Small intestine (tissue), 7 donors: ENCODE measurements around the gene TCF7L2. TPM values are rescaled to one million over a fixed set of nuclear protein-coding genes. Genes with fewer than 3 reads are reported as not detected.

ENCODE experiments used
- DNase-seq, 2 donors: peaks; one replicate each; pipeline versions ENCODE4 v3.0.0 to v3.0.0-alpha.2; 2013
- FAIRE-seq: peaks from 2 replicates; lab custom pipeline; 2012; peaks lifted over from hg19 to GRCh38; lab: Jason Lieb, UNC
- H3K27ac ChIP-seq, 3 donors: one replicate each; pipeline ENCODE4 v1.5.1; 2013; ENCODE audit warnings: low read length in 2 of 3, mild to moderate bottlenecking in 2 of 3, control low read depth in 1 of 3, inconsistent platforms in 1 of 3, low read depth in 1 of 3, moderate library complexity in 1 of 3
- H3K27me3 ChIP-seq, 3 donors: one replicate each; pipeline ENCODE4 v1.6.1; 2013; ENCODE audit warnings: low read length in 3 of 3, inconsistent platforms in 1 of 3; ENCODE audit not compliant: control insufficient read depth in 3 of 3, insufficient read depth in 3 of 3
- H3K36me3 ChIP-seq, 3 donors: one replicate each; pipeline ENCODE4 v1.6.1; 2013; ENCODE audit warnings: low read length in 3 of 3, inconsistent platforms in 1 of 3, low read depth in 1 of 3, mild to moderate bottlenecking in 1 of 3, moderate library complexity in 1 of 3; ENCODE audit not compliant: control insufficient read depth in 3 of 3, insufficient read depth in 2 of 3
- H3K4me1 ChIP-seq, 3 donors: one replicate each; pipeline ENCODE4 v1.6.1; 2013; ENCODE audit warnings: low read length in 2 of 3, inconsistent platforms in 1 of 3, low read depth in 1 of 3, mild to moderate bottlenecking in 1 of 3, moderate library complexity in 1 of 3; ENCODE audit not compliant: control insufficient read depth in 3 of 3, insufficient read depth in 2 of 3
- H3K4me3 ChIP-seq, 3 donors: one replicate each; pipeline ENCODE4 v1.5.1; 2013; ENCODE audit warnings: low read length in 3 of 3, control low read depth in 1 of 3, inconsistent platforms in 1 of 3, low read depth in 1 of 3, mild to moderate bottlenecking in 1 of 3, moderate library complexity in 1 of 3
- H3K9me3 ChIP-seq, 2 donors: one replicate each; pipeline ENCODE4 v1.6.1; 2013; ENCODE audit warnings: low read depth in 1 of 2, low read length in 1 of 2; ENCODE audit not compliant: control insufficient read depth in 2 of 2, insufficient read depth in 1 of 2
- WGBS, 3 donors: extraction: QIAGEN DNeasy Blood & Tissue Kit; methylation state at CpG; one replicate each; pipeline ENCODE4 v1.1.7; 2013; 5-methylcytosine and 5-hydroxymethylcytosine counted together
- polyA plus RNA-seq, 4 donors: library from polyadenylated mRNA; stranded (reverse) in 3 of 4; unstranded in 1 of 4; fragments of 200-250 nt in 3 of 4; fragments of 120-200 nt in 1 of 4; gene quantifications; one replicate each; pipeline versions ENCODE4 v1.2.1 to v1.2.3, GENCODE V29; 2013
- donor health status: healthy with polysubstance abuse.
- donor health status: control.
- donor health status: control.
- donor health status: Bipolar disorder and iron deficiency.
- donor health status: healthy.

The TCF7L2 gene
- polyA plus RNA-seq, 4 donors: 13.2 to 50.3 (median 18.8) TPM

DNA sequence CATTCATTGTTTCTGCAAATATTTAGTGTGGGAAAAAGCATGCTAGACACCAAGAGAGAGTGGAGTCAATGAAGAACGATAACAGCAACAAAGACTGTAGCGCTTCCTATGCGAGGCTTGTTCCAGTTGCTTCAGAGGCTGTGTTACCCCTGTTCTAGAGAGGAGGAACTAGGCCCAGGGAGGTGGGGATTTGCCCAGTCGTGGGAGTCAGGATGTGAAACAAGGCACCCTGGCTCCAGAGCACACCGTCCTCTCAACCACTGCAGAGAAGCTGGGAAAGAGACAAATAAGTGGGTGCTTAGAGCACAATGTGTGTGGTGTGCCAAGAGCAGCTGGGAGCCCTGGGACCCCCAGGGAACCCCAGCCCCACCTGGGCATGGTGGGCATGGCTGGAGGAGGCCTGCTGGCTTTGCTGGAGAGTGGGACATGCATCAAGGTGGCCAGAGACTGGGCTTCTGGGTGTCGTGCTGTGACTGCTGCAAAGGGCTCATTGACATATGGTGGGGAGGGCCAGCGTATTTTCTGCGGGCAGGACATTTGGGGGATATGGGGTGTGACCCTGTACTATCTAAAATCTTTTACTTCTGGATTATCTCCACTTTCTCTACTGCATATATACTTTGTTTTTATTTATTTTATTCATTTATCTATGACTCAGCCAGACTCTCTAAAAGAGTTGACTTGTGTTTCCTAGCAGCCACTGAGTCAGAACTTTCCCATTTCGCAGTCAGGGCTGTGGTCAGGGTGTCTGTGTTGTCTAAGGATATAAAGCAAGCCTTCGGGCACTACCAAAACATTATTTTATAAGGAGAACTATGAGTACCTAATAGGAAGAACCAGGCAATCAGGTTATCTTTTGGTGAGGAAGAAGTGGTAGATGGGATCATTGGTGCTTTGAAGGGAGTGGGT, 95.4 kb downstream of the TCF7L2 start:
- Histone ChIP-seq H3K27me3 (no peaks in the 10 kb centered on the region), H3K27ac (no peak overlapping the region), H3K9me3 (no peaks in the 10 kb centered on the region), H3K4me1 (peaks cover 0 to 10% (median 2%) of the 10 kb centered on the region in 3 donors), H3K36me3 (peaks cover 0 to 40% (median 10%) of the 10 kb centered on the region in 3 donors), H3K4me3 (no peak overlapping the region)
- FAIRE-seq: no peak
- DNase-seq: no peak
- WGBS, 3 donors: 82 to 95% (median 89%) methylated on average over 10 of the region's 10 CpGs

DNA sequence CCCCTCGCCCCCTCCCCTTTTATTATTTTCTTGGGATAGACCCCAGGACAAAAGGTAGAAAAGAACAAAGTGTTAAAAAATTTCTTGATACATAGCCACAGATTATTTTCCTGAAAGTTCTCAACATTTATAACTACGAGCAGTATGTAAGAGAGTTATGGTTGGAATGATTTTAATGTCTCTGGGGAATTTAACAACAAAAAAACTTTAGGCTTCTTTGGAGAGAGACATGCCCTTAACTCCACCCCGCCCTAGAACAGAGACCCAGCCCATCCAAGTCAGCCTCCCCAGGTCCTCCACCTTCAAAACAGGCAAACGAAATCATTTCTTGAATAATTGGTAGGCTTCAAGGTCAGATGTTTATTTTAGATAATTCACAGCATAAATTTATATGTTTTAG, 97.1 kb downstream of the TCF7L2 start:
- H3K9me3 ChIP-seq: no peaks in the 10 kb centered on the region
- H3K4me3 ChIP-seq: no peak overlapping the region
- H3K4me1 ChIP-seq: peaks cover 0 to 10% (median 2%) of the 10 kb centered on the region in 3 donors
- 43 to 77% (median 58%) methylated on average over 4 of the region's 4 CpGs for WGBS, 3 donors
- no peak for DNase-seq
- H3K27ac ChIP-seq: no peak overlapping the region
- no peak for FAIRE-seq
- no peaks in the 10 kb centered on the region for H3K27me3 ChIP-seq
- H3K36me3 ChIP-seq: peaks cover 0 to 33% (median 8%) of the 10 kb centered on the region in 3 donors

DNA sequence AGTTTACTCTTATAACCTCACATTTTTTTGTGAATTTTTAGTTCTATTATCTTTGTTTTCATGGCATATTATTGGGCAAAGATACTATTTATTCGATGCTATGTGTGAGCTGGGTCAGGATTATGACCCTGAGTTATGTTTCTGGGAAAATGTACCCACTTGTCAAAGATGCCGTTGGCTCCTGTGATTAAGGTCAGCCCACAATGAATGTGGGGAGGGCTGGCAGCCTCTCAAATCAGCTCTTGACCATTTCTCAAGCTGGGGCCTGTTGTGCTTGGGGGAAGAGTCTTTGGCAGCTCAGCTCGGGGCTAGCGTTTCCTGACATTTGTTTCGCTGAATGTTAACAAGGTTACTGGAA, 97.5 kb downstream of the TCF7L2 start:
- no peaks in the 10 kb centered on the region for H3K27me3 ChIP-seq
- peaks cover 0 to 10% (median 2%) of the 10 kb centered on the region in 3 donors for H3K4me1 ChIP-seq
- H3K36me3 ChIP-seq: peaks cover 0 to 31% (median 5%) of the 10 kb centered on the region in 3 donors
- H3K9me3 ChIP-seq: no peaks in the 10 kb centered on the region
- DNase-seq (no peak), FAIRE-seq (no peak)
- no peak overlapping the region for H3K27ac ChIP-seq
- H3K4me3 ChIP-seq: no peak overlapping the region
- 61 to 94% (median 82%) methylated on average over 5 of the region's 5 CpGs for WGBS, 3 donors

DNA sequence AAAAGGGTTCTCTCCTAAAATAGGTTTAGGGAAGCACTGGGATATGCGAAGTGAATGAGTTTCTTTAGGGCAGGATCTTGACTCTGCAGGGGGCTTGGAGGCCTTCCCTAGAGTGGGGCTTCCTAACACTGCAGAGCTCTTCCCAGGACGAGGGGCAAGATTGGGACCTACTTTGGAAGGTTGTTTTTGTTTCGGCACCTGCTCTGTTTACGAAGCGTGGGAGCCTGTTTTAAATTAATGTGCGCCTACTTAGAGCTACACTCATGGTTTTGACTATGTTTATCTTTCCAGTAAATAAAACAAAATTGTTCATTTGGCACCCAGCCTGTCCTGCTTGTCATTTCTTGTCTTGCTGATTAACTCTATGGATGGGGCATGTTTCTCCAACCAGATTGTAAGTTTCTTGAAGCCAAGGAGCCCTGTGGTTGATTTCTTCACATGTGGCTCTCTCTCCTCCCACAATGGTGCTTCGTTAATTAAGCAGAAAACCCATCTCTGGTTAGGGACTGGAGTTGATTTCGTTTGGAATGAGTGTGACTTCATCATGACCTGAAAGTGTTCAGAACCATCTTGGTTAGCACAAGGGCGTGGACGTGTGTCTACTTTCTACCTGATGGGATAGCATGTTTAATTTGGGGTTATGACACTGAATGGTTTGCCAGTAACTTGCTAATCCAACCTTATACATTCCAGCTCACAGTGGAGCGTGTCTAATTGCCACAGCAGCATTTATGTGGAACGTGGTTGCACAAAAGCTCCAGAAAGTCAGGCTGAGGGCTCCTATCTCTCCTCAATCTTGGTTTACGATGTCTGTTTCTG, 98.1 kb downstream of the TCF7L2 start:
- DNase-seq: no peak
- H3K27me3 ChIP-seq: no peaks in the 10 kb centered on the region
- H3K9me3 ChIP-seq: no peaks in the 10 kb centered on the region
- peaks cover 0 to 10% (median 2%) of the 10 kb centered on the region in 3 donors for H3K4me1 ChIP-seq
- peak overlapping the region in 1 of 3 donors; percentile 24 for H3K27ac ChIP-seq
- H3K4me3 ChIP-seq: no peak overlapping the region
- WGBS, 3 donors: 73 to 88% (median 74%) methylated on average over 13 of the region's 13 CpGs
- peaks cover 0 to 35% (median 4%) of the 10 kb centered on the region in 3 donors for H3K36me3 ChIP-seq
- no peak for FAIRE-seq

DNA sequence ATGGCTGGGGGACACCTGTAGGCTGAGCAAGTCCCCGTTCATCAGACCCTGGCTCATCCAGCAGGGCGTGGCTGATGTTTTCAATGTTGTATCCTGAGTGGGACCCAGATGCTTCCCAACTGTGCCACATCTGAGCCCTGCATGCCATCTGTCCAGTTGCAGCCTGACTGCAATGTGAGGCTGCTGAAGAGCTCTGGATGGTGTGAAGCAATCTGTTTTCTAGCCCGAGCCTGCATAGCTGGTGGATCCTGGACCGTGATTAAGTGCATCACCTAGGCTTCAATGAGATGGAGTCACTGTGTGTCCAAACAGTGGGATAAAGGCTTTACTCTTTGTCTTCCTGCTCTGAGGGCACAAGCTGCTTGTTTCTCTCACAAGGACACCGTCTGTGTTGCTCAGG, 99.8 kb downstream of the TCF7L2 start:
- H3K27ac ChIP-seq: no peak overlapping the region
- no peak overlapping the region for H3K4me3 ChIP-seq
- DNase-seq (no peak), FAIRE-seq (no peak)
- peaks cover 2 to 27% (median 4%) of the 10 kb centered on the region in 3 donors for H3K36me3 ChIP-seq
- H3K9me3 ChIP-seq: no peaks in the 10 kb centered on the region
- H3K4me1 ChIP-seq: peaks cover 0 to 13% (median 2%) of the 10 kb centered on the region in 3 donors
- no peaks in the 10 kb centered on the region for H3K27me3 ChIP-seq
- 75 to 79% (median 76%) methylated on average over 5 of the region's 5 CpGs for WGBS, 3 donors

DNA sequence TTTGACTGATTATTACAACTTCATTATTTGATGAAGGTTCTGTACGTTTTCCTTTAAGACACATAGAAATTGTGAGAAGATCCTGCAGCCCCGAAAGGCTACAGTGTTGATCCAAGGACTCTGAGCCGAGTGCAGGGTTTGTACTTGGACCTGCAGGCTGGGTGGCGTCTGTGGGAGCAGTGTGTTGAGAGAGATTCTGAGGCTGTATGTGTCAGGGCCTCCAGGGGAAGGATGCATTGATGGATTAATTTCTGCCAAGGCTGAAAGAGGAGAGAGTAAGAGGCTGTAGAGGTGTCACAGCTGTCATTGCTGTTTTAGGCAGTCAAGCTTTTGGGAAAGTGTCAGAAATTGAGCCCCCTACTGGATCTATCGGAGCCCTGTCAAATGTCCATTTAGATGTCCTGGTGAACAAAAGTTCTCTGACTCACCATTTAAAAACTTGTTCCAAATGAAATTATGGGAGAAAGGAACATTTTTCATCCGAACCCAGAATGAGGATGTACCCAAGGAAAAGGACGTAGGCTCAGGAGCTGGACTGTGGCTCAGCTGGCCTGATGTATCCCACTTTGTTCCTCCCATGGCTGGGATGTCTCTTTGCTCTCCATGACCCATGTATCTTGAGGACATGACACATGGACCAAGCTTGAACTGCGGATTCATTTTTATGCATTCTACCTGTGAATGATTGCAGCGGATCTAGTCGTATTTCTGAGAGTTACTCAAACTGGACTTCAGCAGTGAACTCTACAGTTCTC, 102.2 kb downstream of the TCF7L2 start:
- no peaks in the 10 kb centered on the region for H3K27me3 ChIP-seq
- H3K27ac ChIP-seq: no peak overlapping the region
- 64 to 71% (median 69%) methylated on average over 10 of the region's 10 CpGs for WGBS, 3 donors
- no peaks in the 10 kb centered on the region for H3K9me3 ChIP-seq
- FAIRE-seq (no peak), DNase-seq (peak in 1 of 2 donors; percentile 43)
- peaks cover 0 to 15% (median 4%) of the 10 kb centered on the region in 3 donors for H3K4me1 ChIP-seq
- H3K36me3 ChIP-seq: peaks cover 0 to 23% (median 4%) of the 10 kb centered on the region in 3 donors
- H3K4me3 ChIP-seq: no peak overlapping the region

DNA sequence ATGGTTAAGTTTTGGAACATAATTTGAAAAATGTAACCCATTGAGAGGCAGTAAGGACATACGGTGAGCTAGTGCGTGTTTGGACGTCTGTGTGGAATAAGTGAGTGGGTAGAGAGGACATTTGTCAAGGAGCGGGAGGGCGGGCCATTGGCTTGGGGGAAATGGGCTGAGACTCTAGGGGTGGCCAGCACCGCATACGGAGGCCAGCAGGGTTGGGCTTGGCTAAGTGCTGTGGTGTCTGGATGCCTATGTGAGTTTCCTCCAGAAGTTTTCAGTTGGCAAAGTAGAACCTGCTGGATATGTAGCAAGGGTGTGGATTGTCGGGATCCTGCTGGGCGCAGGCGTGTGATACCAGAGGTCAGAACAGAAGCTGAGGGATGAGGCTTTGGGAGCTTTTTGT, 103.0 kb downstream of the TCF7L2 start:
- DNase-seq (no peak), FAIRE-seq (no peak)
- Histone ChIP-seq H3K4me1 (peaks cover 4 to 16% (median 12%) of the 10 kb centered on the region in 3 donors), H3K9me3 (no peaks in the 10 kb centered on the region), H3K36me3 (peaks cover 0 to 20% (median 4%) of the 10 kb centered on the region in 3 donors), H3K27me3 (no peaks in the 10 kb centered on the region), H3K27ac (peak overlapping the region in 1 of 3 donors; percentile 21), H3K4me3 (no peak overlapping the region)
- 70 to 81% (median 75%) methylated on average over 10 of the region's 10 CpGs for WGBS, 3 donors
